Measurements from ENCODE around the gene RNF128.

- TF ChIP-seq POLR2AphosphoS5 (IDR thresholded peaks at IDR 0.05; ENCODE audit: low read depth, low read length): no peak
- TF ChIP-seq REST (IDR thresholded peaks at IDR 0.05; ENCODE audit: insufficient read depth in 1 of 2, low read depth in 2 of 2, low read length in 2 of 2): no peak
Observed at GRCh38 chrX:106774981-106775380, 48.5 kb downstream of the RNF128 start.
